Esophagus squamous epithelium (tissue), 4 donors: ENCODE measurements around the gene AFAP1L2.

Source experiments
- CTCF ChIP-seq, 6 experiments: fragments of 450-650 bp in 4 of 6; fragments of 200-600 bp in 2 of 6; sonication (generic) in 2 of 6; IDR thresholded peaks; one replicate each; pipeline ENCODE4 v1.5.1; 2016 to 2019; ENCODE audit warnings: antibody characterized with exemption in 6 of 6, mild to moderate bottlenecking in 4 of 6, moderate library complexity in 4 of 6
- POLR2A ChIP-seq, 4 donors: fragments of 450-650 bp; IDR thresholded peaks; one replicate each; pipeline ENCODE4 v1.6.1; 2017; ENCODE audit warnings: antibody characterized with exemption in 4 of 4, mild to moderate bottlenecking in 4 of 4, moderate library complexity in 3 of 4

GRCh38 chr10:114252092-114252491 lies 152.2 kb downstream of the AFAP1L2 start:
- TF ChIP-seq CTCF (IDR thresholded peaks at IDR 0.05) (no peak), POLR2A (IDR thresholded peaks at IDR 0.05) (no peak)
